Neural cell (in vitro differentiated cells): Measurements from ENCODE around the gene HFM1.

ENCODE experiments used
- CTCF ChIP-seq: fragments of 450-650 bp; IDR thresholded peaks from 2 replicates; pipeline ENCODE4 v1.5.1; 2014; ENCODE audit warnings: antibody characterized with exemption, mild to moderate bottlenecking, moderate library complexity; ENCODE audit not compliant: poor library complexity, severe bottlenecking
- MXI1 ChIP-seq: fragments of 450-650 bp; conservative IDR thresholded peaks from 2 replicates; pipeline ENCODE4 v1.6.1; 2014; ENCODE audit warnings: antibody characterized with exemption, mild to moderate bottlenecking; ENCODE audit not compliant: poor library complexity, severe bottlenecking

- TF ChIP-seq CTCF: no peak
- no peak for TF ChIP-seq MXI1
Observed at GRCh38 chr1:91383456-91383855, 21.2 kb downstream of the HFM1 start.
